ENCODE measurements around the gene NXPE1. TPM values are rescaled to one million over a fixed set of nuclear protein-coding genes. Genes with fewer than 3 reads are reported as not detected.
"Not testable (repeated sequence)": the region's sequence is repeated elsewhere in the genome, so short reads cannot be mapped to it uniquely, and the experiment has no call there.

Gene NXPE1
- total RNA-seq, result not detected in 2 replicates

- no peak for DNase-seq (ENCODE audit: low read depth)
- no peak for TF ChIP-seq CTCF (conservative IDR thresholded peaks at IDR 0.05; ENCODE audit: low read depth, low read length)
- no peak within 1 kb of the TSS for H3K4me3 ChIP-seq (ENCODE audit: low read depth, low read length)
Measured at GRCh38 chr11:114559425-114560310, at the start of gene NXPE1. Gene NXPE1, minus strand, starts transcription at chr11:114559881. Its CDS starts 8,680 bp downstream, at chr11:114551201.

- no peak overlapping the region for H3K4me3 ChIP-seq (ENCODE audit: low read depth, low read length)
- no peak for TF ChIP-seq CTCF (conservative IDR thresholded peaks at IDR 0.05; ENCODE audit: low read depth, low read length)
- no peak for DNase-seq (ENCODE audit: low read depth)
Measured at GRCh38 chr11:114609429-114609828, 49.7 kb upstream of the NXPE1 start.

- not testable (repeated sequence) for DNase-seq (ENCODE audit: low read depth); H3K4me3 ChIP-seq (ENCODE audit: low read depth, low read length)
Measured at GRCh38 chr11:114608605-114609004, 48.9 kb upstream of the NXPE1 start.

GRCh38 chr11:114607753-114608459 lies 48.2 kb upstream of the NXPE1 start:
- no peak for TF ChIP-seq CTCF (conservative IDR thresholded peaks at IDR 0.05; ENCODE audit: low read depth, low read length)
- H3K4me3 ChIP-seq (ENCODE audit: low read depth, low read length), result no peak overlapping the region
- no peak for DNase-seq (ENCODE audit: low read depth)

GRCh38 chr11:114606802-114607075 lies 47.1 kb upstream of the NXPE1 start:
- DNase-seq (ENCODE audit: low read depth); H3K4me3 ChIP-seq (ENCODE audit: low read depth, low read length): not testable (repeated sequence)

- no peak for DNase-seq (ENCODE audit: low read depth)
- no peak overlapping the region for H3K4me3 ChIP-seq (ENCODE audit: low read depth, low read length)
- TF ChIP-seq CTCF (conservative IDR thresholded peaks at IDR 0.05; ENCODE audit: low read depth, low read length), result no peak
Measured at GRCh38 chr11:114606003-114606801, 46.5 kb upstream of the NXPE1 start.

- no peak overlapping the region for H3K4me3 ChIP-seq (ENCODE audit: low read depth, low read length)
- DNase-seq (ENCODE audit: low read depth), result no peak
- no peak for TF ChIP-seq CTCF (conservative IDR thresholded peaks at IDR 0.05; ENCODE audit: low read depth, low read length)
Measured at GRCh38 chr11:114605370-114605769, 45.7 kb upstream of the NXPE1 start.
